DMS 273 treated with DMSO at 0.1 percent for 48 hours (cell line): Measurements from ENCODE around the gene CSNK1G3.
A peak's percentile ranks its signal among the peaks of the same experiment; 100 is the strongest.
"Not testable (repeated sequence)": the region's sequence is repeated elsewhere in the genome, so short reads cannot be mapped to it uniquely, and the experiment has no call there.

Source experiments
- DNase-seq: peaks from one replicate; lab custom pipeline; 2025; lab: John Stamatoyannopoulos, UW

Gene CSNK1G3

GRCh38 chr5:123561230-123561629 lies 49.3 kb downstream of the CSNK1G3 start:
- DNase-seq, result no peak

- DNase-seq, result no peak
Measured at GRCh38 chr5:123571927-123572326, 60.0 kb downstream of the CSNK1G3 start.

- no peak for DNase-seq
Measured at GRCh38 chr5:123578390-123578789, 66.4 kb downstream of the CSNK1G3 start.

GRCh38 chr5:123579410-123579809 lies 67.4 kb downstream of the CSNK1G3 start:
- DNase-seq, result no peak

GRCh38 chr5:123582550-123583285 lies 70.7 kb downstream of the CSNK1G3 start:
- DNase-seq, result no peak

- DNase-seq, result no peak
Measured at GRCh38 chr5:123585871-123586270, 73.9 kb downstream of the CSNK1G3 start.

GRCh38 chr5:123594434-123594833 lies 82.5 kb downstream of the CSNK1G3 start:
- DNase-seq, result no peak

- DNase-seq, result no peak
Measured at GRCh38 chr5:123597018-123597417, 85.0 kb downstream of the CSNK1G3 start.

GRCh38 chr5:123598028-123598689 lies 86.2 kb downstream of the CSNK1G3 start:
- no peak for DNase-seq

- no peak for DNase-seq
Measured at GRCh38 chr5:123599171-123599570, 87.2 kb downstream of the CSNK1G3 start.

GRCh38 chr5:123601610-123602009 lies 89.6 kb downstream of the CSNK1G3 start:
- no peak for DNase-seq

- no peak for DNase-seq
Measured at GRCh38 chr5:123605822-123606221, 93.8 kb downstream of the CSNK1G3 start.

GRCh38 chr5:123610209-123610608 lies 98.2 kb downstream of the CSNK1G3 start:
- no peak for DNase-seq

- DNase-seq, result peak; percentile 38
Measured at GRCh38 chr5:123610665-123611405, 98.9 kb downstream of the CSNK1G3 start.

- no peak for DNase-seq
Measured at GRCh38 chr5:123611406-123611709, 99.4 kb downstream of the CSNK1G3 start.

GRCh38 chr5:123617561-123617960 lies 105.6 kb downstream of the CSNK1G3 start:
- DNase-seq, result no peak

- no peak for DNase-seq
Measured at GRCh38 chr5:123626051-123626450, 114.1 kb downstream of the CSNK1G3 start.

- DNase-seq, result no peak
Measured at GRCh38 chr5:123628860-123629544, 117.0 kb downstream of the CSNK1G3 start.

GRCh38 chr5:123636006-123636405 lies 124.0 kb downstream of the CSNK1G3 start:
- no peak for DNase-seq

GRCh38 chr5:123637028-123637427 lies 125.1 kb downstream of the CSNK1G3 start:
- not testable (repeated sequence) for DNase-seq

GRCh38 chr5:123639244-123639643 lies 127.3 kb downstream of the CSNK1G3 start:
- no peak for DNase-seq

GRCh38 chr5:123645024-123645603 lies 133.1 kb downstream of the CSNK1G3 start:
- DNase-seq, result no peak
